ENCODE data around the gene AK1.
A peak's percentile ranks its signal among the peaks of the same experiment; 100 is the strongest.
"Not testable (repeated sequence)": the region's sequence is repeated elsewhere in the genome, so short reads cannot be mapped to it uniquely, and the experiment has no call there.

The AK1 gene

DNA sequence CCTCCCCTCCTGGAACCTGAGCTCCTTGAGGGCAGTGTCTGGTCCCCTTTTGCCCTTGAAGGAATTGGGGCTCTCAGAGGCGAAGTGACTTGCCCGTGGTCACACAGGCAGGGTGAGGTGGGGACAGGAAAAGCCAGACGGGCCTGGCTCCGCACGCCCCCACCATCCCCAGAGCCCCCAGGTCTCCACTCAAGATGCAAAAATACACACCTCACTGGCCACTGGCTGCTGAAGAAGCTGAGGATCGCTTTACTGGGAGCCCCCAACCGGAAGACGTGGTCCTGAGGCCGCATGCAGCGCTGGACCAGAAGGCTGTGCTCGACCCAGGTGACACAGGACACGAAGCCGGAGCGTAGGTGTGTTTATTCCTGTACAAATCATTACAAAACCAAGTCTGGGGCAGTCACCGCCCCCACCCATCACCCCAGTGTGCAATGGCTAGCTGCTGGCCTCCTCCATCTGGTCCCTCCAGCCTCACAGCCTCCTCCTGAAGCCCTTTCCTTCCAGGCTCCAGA, 7.6 kb upstream of the AK1 start:
- Histone ChIP-seq H3K27me3 (ENCODE audit: insufficient read depth, low read length) (no peaks in the 10 kb centered on the region), H3K9ac (ENCODE audit: low read length) (peak overlapping the region; percentile 19; the same call in 1 of the 2 replicates), H3K27ac (ENCODE audit: low read depth, low read length, poor library complexity, severe bottlenecking) (peak overlapping the region; percentile 68), H3K4me2 (ENCODE audit: low read length) (peak overlapping the region; percentile 1; the same call in 1 of the 2 replicates), H3K9me3 (ENCODE audit: low read length) (no peaks in the 10 kb centered on the region), H4K20me1 (ENCODE audit: insufficient read depth, low read length) (no peaks in the 10 kb centered on the region), H3F3A (ENCODE audit: insufficient read depth, low read length) (no peaks in the 10 kb centered on the region), H3K79me2 (ENCODE audit: insufficient read depth, low read length) (no peaks in the 10 kb centered on the region), H3K4me1 (ENCODE audit: insufficient read depth, low read length, severe bottlenecking) (peaks cover 33% of the 10 kb centered on the region), H2AFZ (ENCODE audit: low read length) (no peak overlapping the region), H3K4me3 (ENCODE audit: low read depth, low read length, poor library complexity, severe bottlenecking) (no peak overlapping the region), H3K9me2 (ENCODE audit: low read depth, low read length) (no peaks in the 10 kb centered on the region), H3K36me3 (ENCODE audit: insufficient read depth, low read length) (peaks cover 29% of the 10 kb centered on the region)
- no peak for TF ChIP-seq EZH2 (IDR thresholded peaks at IDR 0.05; ENCODE audit: borderline replicate concordance, low read length)
- TF ChIP-seq CTCF (IDR thresholded peaks at IDR 0.05; ENCODE audit: low read length), result no peak

GRCh38 chr9:127884427-127884911, 7.0 kb upstream of the AK1 start:
- Histone ChIP-seq H3K27ac (ENCODE audit: low read depth, low read length, poor library complexity, severe bottlenecking) (peak overlapping the region; percentile 68), H3K27me3 (ENCODE audit: insufficient read depth, low read length) (no peaks in the 10 kb centered on the region), H2AFZ (ENCODE audit: low read length) (no peak overlapping the region), H4K20me1 (ENCODE audit: insufficient read depth, low read length) (no peaks in the 10 kb centered on the region), H3F3A (ENCODE audit: insufficient read depth, low read length) (no peaks in the 10 kb centered on the region), H3K9me2 (ENCODE audit: low read depth, low read length) (no peaks in the 10 kb centered on the region), H3K4me2 (ENCODE audit: low read length) (peak overlapping the region; percentile 1; the same call in 1 of the 2 replicates), H3K9ac (ENCODE audit: low read length) (peak overlapping the region; percentile 19; the same call in 1 of the 2 replicates), H3K4me3 (ENCODE audit: low read depth, low read length, poor library complexity, severe bottlenecking) (no peak overlapping the region), H3K36me3 (ENCODE audit: insufficient read depth, low read length) (peaks cover 26% of the 10 kb centered on the region), H3K4me1 (ENCODE audit: insufficient read depth, low read length, severe bottlenecking) (peaks cover 34% of the 10 kb centered on the region), H3K79me2 (ENCODE audit: insufficient read depth, low read length) (no peaks in the 10 kb centered on the region), H3K9me3 (ENCODE audit: low read length) (no peaks in the 10 kb centered on the region)
- TF ChIP-seq CTCF (IDR thresholded peaks at IDR 0.05; ENCODE audit: low read length) (no peak), EZH2 (IDR thresholded peaks at IDR 0.05; ENCODE audit: borderline replicate concordance, low read length) (no peak)

DNA sequence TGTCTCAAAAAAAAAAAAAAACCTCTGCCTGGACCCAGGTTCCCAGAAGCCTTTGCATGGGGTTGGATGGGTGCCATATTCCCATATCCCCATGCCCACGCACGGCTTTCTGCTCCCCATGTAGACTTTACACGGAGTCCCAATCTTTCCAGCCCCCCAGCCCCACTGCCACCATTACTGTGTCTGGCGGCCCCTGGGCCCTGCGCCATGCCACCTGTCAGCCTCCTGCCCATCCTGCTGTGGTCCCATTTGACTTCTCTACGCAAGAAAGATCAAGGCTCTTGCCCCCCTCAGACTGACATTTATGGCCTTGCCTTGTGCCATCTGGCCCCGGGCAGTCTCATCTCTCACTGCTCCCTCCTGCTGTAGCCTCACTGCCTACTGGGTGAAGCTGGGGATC, 6.5 kb upstream of the AK1 start:
- H3K4me2 ChIP-seq (ENCODE audit: low read length), result peak overlapping the region; percentile 1; the same call in 1 of the 2 replicates
- H3K9me3 ChIP-seq (ENCODE audit: low read length), result no peaks in the 10 kb centered on the region
- TF ChIP-seq CTCF (IDR thresholded peaks at IDR 0.05; ENCODE audit: low read length) (no peak), EZH2 (IDR thresholded peaks at IDR 0.05; ENCODE audit: borderline replicate concordance, low read length) (no peak)
- peaks cover 34% of the 10 kb centered on the region for H3K4me1 ChIP-seq (ENCODE audit: insufficient read depth, low read length, severe bottlenecking)
- H3K9me2 ChIP-seq (ENCODE audit: low read depth, low read length), result no peaks in the 10 kb centered on the region
- H2AFZ ChIP-seq (ENCODE audit: low read length), result no peak overlapping the region
- no peaks in the 10 kb centered on the region; the same call in 1 of the 2 replicates for H3K27me3 ChIP-seq (ENCODE audit: insufficient read depth, low read length)
- H3K27ac ChIP-seq (ENCODE audit: low read depth, low read length, poor library complexity, severe bottlenecking), result peak overlapping the region; percentile 68
- no peak overlapping the region for H3K4me3 ChIP-seq (ENCODE audit: low read depth, low read length, poor library complexity, severe bottlenecking)
- H3K36me3 ChIP-seq (ENCODE audit: insufficient read depth, low read length), result peaks cover 25% of the 10 kb centered on the region
- no peaks in the 10 kb centered on the region for H3F3A ChIP-seq (ENCODE audit: insufficient read depth, low read length)
- H3K9ac ChIP-seq (ENCODE audit: low read length), result no peak overlapping the region; the same call in 1 of the 2 replicates
- no peaks in the 10 kb centered on the region for H4K20me1 ChIP-seq (ENCODE audit: insufficient read depth, low read length)
- H3K79me2 ChIP-seq (ENCODE audit: insufficient read depth, low read length), result no peaks in the 10 kb centered on the region

DNA sequence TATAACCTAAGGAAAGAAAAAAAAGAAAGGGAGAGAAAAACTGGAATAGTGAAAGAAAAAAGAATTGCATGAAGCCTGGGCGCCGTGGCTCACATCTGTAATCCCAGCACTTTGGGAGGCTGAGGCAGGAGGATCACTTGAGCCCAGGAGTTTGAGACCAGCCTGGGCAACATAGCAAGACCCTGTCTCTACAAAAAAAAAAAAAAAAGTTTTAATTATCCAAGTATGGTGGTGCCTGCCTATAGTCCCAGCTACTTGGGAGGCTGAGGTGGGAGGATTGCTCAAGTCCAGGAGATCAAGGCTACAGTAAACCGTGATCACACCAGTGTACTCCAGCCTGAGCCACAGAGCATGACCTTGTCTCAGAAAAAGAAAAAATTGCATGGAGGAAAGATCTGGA, 4.2 kb upstream of the AK1 start:
- not testable (repeated sequence) for H3K9me3 ChIP-seq (ENCODE audit: low read length); H3K9me2 ChIP-seq (ENCODE audit: low read depth, low read length); H3K4me2 ChIP-seq (ENCODE audit: low read length); H2AFZ ChIP-seq (ENCODE audit: low read length); H3K27ac ChIP-seq (ENCODE audit: low read depth, low read length, poor library complexity, severe bottlenecking); H3K79me2 ChIP-seq (ENCODE audit: insufficient read depth, low read length); H3K9ac ChIP-seq (ENCODE audit: low read length); H3F3A ChIP-seq (ENCODE audit: insufficient read depth, low read length); H3K4me3 ChIP-seq (ENCODE audit: low read depth, low read length, poor library complexity, severe bottlenecking); H3K36me3 ChIP-seq (ENCODE audit: insufficient read depth, low read length); H4K20me1 ChIP-seq (ENCODE audit: insufficient read depth, low read length); H3K27me3 ChIP-seq (ENCODE audit: insufficient read depth, low read length)
- H3K4me1 ChIP-seq (ENCODE audit: insufficient read depth, low read length, severe bottlenecking), result peaks cover 34% of the 10 kb centered on the region

All from OCI-LY1 (cell line).